HEK293T (cell line): ENCODE data around the gene DNAJC1.
A peak's percentile ranks its signal among the peaks of the same experiment; 100 is the strongest.

Experiments
- CTCF ChIA-PET: fragments of 350-600 bp; formaldehyde crosslinking; extraction: SDS; loops from one replicate; lab custom pipeline; 2021; ENCODE audit warnings: antibody characterized with exemption, inconsistent platforms; lab: Yijun Ruan, JAX
- POLR2A ChIA-PET: fragments of 350-600 bp; formaldehyde crosslinking; extraction: SDS; loops from one replicate; lab custom pipeline; 2020; ENCODE audit warnings: antibody characterized with exemption, inconsistent platforms; lab: Yijun Ruan, JAX
- DNase-seq: peaks from one replicate; pipeline ENCODE4 v3.0.0; 2012; ENCODE audit warnings: mixed read lengths; ENCODE audit errors: extremely low spot score
- ARNT ChIP-seq: fragments of 450-650 bp; IDR thresholded peaks from 2 replicates; pipeline ENCODE4 v1.6.1; 2017; ENCODE audit warnings: mild to moderate bottlenecking
- BHLHE40 ChIP-seq: fragments of 450-650 bp; IDR thresholded peaks from 2 replicates; pipeline ENCODE4 v1.6.1; 2016; ENCODE audit warnings: mild to moderate bottlenecking, moderate library complexity, borderline replicate concordance
- CTBP1 ChIP-seq: fragments of 450-650 bp; IDR thresholded peaks from 2 replicates; pipeline ENCODE4 v1.6.1; 2016; ENCODE audit warnings: borderline replicate concordance
- ELF4 ChIP-seq: fragments of 450-650 bp; IDR thresholded peaks from 2 replicates; pipeline ENCODE4 v1.6.1; 2017; ENCODE audit warnings: antibody characterized with exemption
- FOXA1 ChIP-seq: fragments of 450-650 bp; IDR thresholded peaks from 2 replicates; pipeline ENCODE4 v1.6.1; 2016; ENCODE audit warnings: mild to moderate bottlenecking
- FOXK2 ChIP-seq: fragments of 450-650 bp; IDR thresholded peaks from 2 replicates; pipeline ENCODE4 v1.6.1; 2016; ENCODE audit warnings: mild to moderate bottlenecking
- FOXM1 ChIP-seq: fragments of 450-650 bp; IDR thresholded peaks from 2 replicates; pipeline ENCODE4 v1.6.1; 2017; ENCODE audit warnings: mild to moderate bottlenecking, borderline replicate concordance
- HDGF ChIP-seq: fragments of 450-650 bp; IDR thresholded peaks from 2 replicates; pipeline ENCODE4 v1.6.1; 2017; ENCODE audit warnings: antibody characterized with exemption, borderline replicate concordance
- L3MBTL2 ChIP-seq: fragments of 450-650 bp; conservative IDR thresholded peaks from 2 replicates; pipeline ENCODE4 v1.6.1; 2016; ENCODE audit warnings: mild to moderate bottlenecking
- LEF1 ChIP-seq: fragments of 450-650 bp; IDR thresholded peaks from 2 replicates; pipeline ENCODE4 v1.6.1; 2017; ENCODE audit warnings: mild to moderate bottlenecking, borderline replicate concordance
- NFRKB ChIP-seq: fragments of 450-650 bp; IDR thresholded peaks from 2 replicates; pipeline ENCODE4 v1.6.1; 2016; ENCODE audit warnings: mild to moderate bottlenecking, moderate library complexity
- PKNOX1 ChIP-seq: fragments of 450-650 bp; IDR thresholded peaks from 2 replicates; pipeline ENCODE4 v1.6.1; 2016
- SP1 ChIP-seq: fragments of 450-650 bp; IDR thresholded peaks from 2 replicates; pipeline ENCODE4 v1.6.1; 2017
- SUZ12 ChIP-seq: fragments of 450-650 bp; IDR thresholded peaks from 2 replicates; pipeline ENCODE4 v1.6.1; 2016; ENCODE audit warnings: mild to moderate bottlenecking
- TARDBP ChIP-seq: fragments of 450-650 bp; IDR thresholded peaks from 2 replicates; pipeline ENCODE4 v1.6.1; 2016
- ZNF384 ChIP-seq: fragments of 450-650 bp; IDR thresholded peaks from 2 replicates; pipeline ENCODE4 v1.6.1; 2016

The DNAJC1 gene

GRCh38 chr10:21954132-21954531, 49.4 kb downstream of the DNAJC1 start:
- TF ChIP-seq FOXA1 (no peak), HDGF (no peak), ARNT (no peak), PKNOX1 (no peak), ELF4 (no peak), NFRKB (no peak), TARDBP (no peak), ZNF384 (no peak)
- DNase-seq: no peak
- POLR2A ChIA-PET: no interaction called here
- CTCF ChIA-PET: interaction anchor here (1.1 kb wide), 1 partner anchor 21 kb away, joined by 3 read pairs; no protein-coding TSS in a partner anchor

- TF ChIP-seq SP1 (no peak), ZNF384 (peak; percentile 98), ELF4 (no peak), FOXM1 (no peak)
- peak; percentile 42 for DNase-seq
- POLR2A ChIA-PET: no interaction called here
- CTCF ChIA-PET: interaction anchor here (0.6 to 1.1 kb wide), 3 partner anchors 21 to 156 kb away, joined by 3 to 7 read pairs (median 3); no protein-coding TSS in a partner anchor
Observed at GRCh38 chr10:21953585-21954057, 49.9 kb downstream of the DNAJC1 start.

GRCh38 chr10:21950566-21950965, 53.0 kb downstream of the DNAJC1 start:
- ChIA-PET POLR2A (no interaction called here), CTCF (no interaction called here)
- no peak for DNase-seq
- TF ChIP-seq NFRKB (no peak), CTBP1 (no peak), ELF4 (no peak), ARNT (no peak), L3MBTL2 (no peak), FOXA1 (no peak), TARDBP (no peak), HDGF (no peak), BHLHE40 (no peak), SUZ12 (no peak), FOXK2 (no peak), PKNOX1 (no peak), ZNF384 (no peak), SP1 (no peak), LEF1 (no peak), FOXM1 (no peak)

GRCh38 chr10:21946946-21947345, 56.6 kb downstream of the DNAJC1 start:
- ChIA-PET CTCF (no interaction called here), POLR2A (no interaction called here)
- TF ChIP-seq NFRKB (no peak), LEF1 (no peak), ZNF384 (no peak), HDGF (no peak), ELF4 (no peak), BHLHE40 (no peak)
- no peak for DNase-seq

- TF ChIP-seq SUZ12 (no peak), ELF4 (no peak), LEF1 (no peak), FOXA1 (no peak), TARDBP (no peak), BHLHE40 (no peak), NFRKB (no peak), FOXM1 (no peak), SP1 (no peak), FOXK2 (no peak), CTBP1 (no peak), ARNT (no peak), PKNOX1 (no peak), HDGF (no peak), L3MBTL2 (no peak)
- POLR2A ChIA-PET: no interaction called here
- no peak for DNase-seq
- CTCF ChIA-PET: no interaction called here
Observed at GRCh38 chr10:21944727-21945386, 58.7 kb downstream of the DNAJC1 start.

GRCh38 chr10:21943633-21944265, 59.8 kb downstream of the DNAJC1 start:
- ChIA-PET POLR2A (no interaction called here), CTCF (interaction anchor here (0.7 kb wide), 1 partner anchor 1074 kb away, joined by 4 read pairs; no protein-coding TSS in a partner anchor)
- no peak for DNase-seq
- TF ChIP-seq ARNT (no peak), HDGF (no peak), FOXA1 (no peak), PKNOX1 (no peak), LEF1 (no peak), CTBP1 (no peak), BHLHE40 (no peak), L3MBTL2 (no peak), ELF4 (no peak), FOXK2 (no peak)
